HG03469 (cell line): Measurements from ENCODE around the gene WDFY4.

Experiments used
- ATAC-seq: cut with Tn5 transposase; IDR thresholded peaks from one replicate; pipeline ENCODE4 v1.9.1; 2021; ENCODE audit warnings: mild to moderate bottlenecking, moderate library complexity, moderate number of reproducible peaks; ENCODE audit not compliant: unreplicated experiment

WDFY4 gene

GRCh38 chr10:48958598-48959190 is 274.0 kb downstream of the WDFY4 start:
- ATAC-seq = no peak

- no peak for ATAC-seq
Observed at GRCh38 chr10:48964038-48964437, 279.4 kb downstream of the WDFY4 start.

GRCh38 chr10:48965460-48965859 is 280.8 kb downstream of the WDFY4 start:
- no peak for ATAC-seq

- no peak for ATAC-seq
Observed at GRCh38 chr10:48968036-48968435, 283.4 kb downstream of the WDFY4 start.

GRCh38 chr10:48970046-48970445 is 285.4 kb downstream of the WDFY4 start:
- ATAC-seq = no peak

GRCh38 chr10:48970654-48971053 is 286.0 kb downstream of the WDFY4 start:
- ATAC-seq = no peak

- ATAC-seq = no peak
Observed at GRCh38 chr10:48973065-48973464, 288.4 kb downstream of the WDFY4 start.

GRCh38 chr10:48974510-48975156 is 290.0 kb downstream of the WDFY4 start:
- no peak for ATAC-seq

- ATAC-seq = no peak
Observed at GRCh38 chr10:48976196-48976595, 291.5 kb downstream of the WDFY4 start.

- ATAC-seq = no peak
Observed at GRCh38 chr10:48978318-48978717, 293.6 kb downstream of the WDFY4 start.

- no peak for ATAC-seq
Observed at GRCh38 chr10:48981310-48981907, 296.7 kb downstream of the WDFY4 start.

- ATAC-seq = no peak
Observed at GRCh38 chr10:48982584-48982983, 297.9 kb downstream of the WDFY4 start.

- ATAC-seq = no peak
Observed at GRCh38 chr10:48983648-48984351, 299.1 kb downstream of the WDFY4 start.

- no peak for ATAC-seq
Observed at GRCh38 chr10:48985621-48986158, 301.0 kb downstream of the WDFY4 start.

GRCh38 chr10:48990226-48990625 is 305.6 kb downstream of the WDFY4 start:
- no peak for ATAC-seq

- no peak for ATAC-seq
Observed at GRCh38 chr10:48993627-48994026, 309.0 kb downstream of the WDFY4 start.

- ATAC-seq = no peak
Observed at GRCh38 chr10:48996329-48996728, 311.7 kb downstream of the WDFY4 start.

- no peak for ATAC-seq
Observed at GRCh38 chr10:48999346-48999745, 314.7 kb downstream of the WDFY4 start.

- ATAC-seq = no peak
Observed at GRCh38 chr10:49000437-49001398, 316.0 kb downstream of the WDFY4 start.

GRCh38 chr10:49001402-49001801 is 316.7 kb downstream of the WDFY4 start:
- no peak for ATAC-seq
